Measurements from ENCODE around the gene PARP8.

Gene PARP8

DNA sequence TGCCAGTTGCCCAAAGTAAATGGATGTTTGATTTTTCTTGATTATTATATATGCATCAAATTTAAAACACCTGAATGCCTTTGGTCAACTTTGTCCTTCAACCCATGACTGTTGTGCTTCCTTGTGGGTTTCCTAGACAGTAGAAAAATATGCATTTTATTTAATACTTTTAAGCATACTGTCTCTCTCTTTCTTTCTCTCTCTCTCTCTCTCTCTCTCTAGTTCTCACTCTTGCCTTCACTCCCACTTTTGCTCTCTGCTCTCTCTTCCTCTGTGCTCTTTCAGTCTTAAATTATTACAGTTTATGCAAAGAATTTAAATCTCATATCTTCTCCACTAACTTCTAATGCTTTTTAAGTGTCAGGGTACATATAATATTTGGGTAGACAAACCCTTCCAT lies 173.0 kb downstream of the PARP8 start:
- Histone ChIP-seq H3K9ac (ENCODE audit: low read length) (no peak overlapping the region), H3K36me3 (ENCODE audit: insufficient read depth, low read length) (peaks cover 56% of the 10 kb centered on the region), H3K27me3 (ENCODE audit: insufficient read depth, low read length) (no peaks in the 10 kb centered on the region), H3F3A (ENCODE audit: insufficient read depth, low read length) (no peaks in the 10 kb centered on the region), H3K27ac (ENCODE audit: low read depth, low read length, poor library complexity, severe bottlenecking) (no peak overlapping the region), H3K4me2 (ENCODE audit: low read length) (no peak overlapping the region), H4K20me1 (ENCODE audit: insufficient read depth, low read length) (no peaks in the 10 kb centered on the region), H3K9me3 (ENCODE audit: low read length) (no peaks in the 10 kb centered on the region), H3K4me3 (ENCODE audit: low read depth, low read length, poor library complexity, severe bottlenecking) (no peak overlapping the region), H2AFZ (ENCODE audit: low read length) (no peak overlapping the region), H3K9me2 (ENCODE audit: low read depth, low read length) (no peaks in the 10 kb centered on the region), H3K4me1 (ENCODE audit: insufficient read depth, low read length, severe bottlenecking) (no peaks in the 10 kb centered on the region), H3K79me2 (ENCODE audit: insufficient read depth, low read length) (no peaks in the 10 kb centered on the region)
- TF ChIP-seq CTCF (IDR thresholded peaks at IDR 0.05; ENCODE audit: low read length) (no peak), EZH2 (IDR thresholded peaks at IDR 0.05; ENCODE audit: borderline replicate concordance, low read length) (no peak)

GRCh38 chr5:50843091-50843490 lies 176.7 kb downstream of the PARP8 start:
- no peak overlapping the region for H3K9ac ChIP-seq (ENCODE audit: low read length)
- no peaks in the 10 kb centered on the region for H3F3A ChIP-seq (ENCODE audit: insufficient read depth, low read length)
- no peaks in the 10 kb centered on the region for H3K9me3 ChIP-seq (ENCODE audit: low read length)
- no peaks in the 10 kb centered on the region for H3K9me2 ChIP-seq (ENCODE audit: low read depth, low read length)
- H3K27ac ChIP-seq (ENCODE audit: low read depth, low read length, poor library complexity, severe bottlenecking), result no peak overlapping the region
- peaks cover 30% of the 10 kb centered on the region for H3K36me3 ChIP-seq (ENCODE audit: insufficient read depth, low read length)
- H3K79me2 ChIP-seq (ENCODE audit: insufficient read depth, low read length), result no peaks in the 10 kb centered on the region
- no peak overlapping the region for H3K4me3 ChIP-seq (ENCODE audit: low read depth, low read length, poor library complexity, severe bottlenecking)
- H3K4me2 ChIP-seq (ENCODE audit: low read length), result no peak overlapping the region
- no peak for TF ChIP-seq CTCF (IDR thresholded peaks at IDR 0.05; ENCODE audit: low read length)
- TF ChIP-seq EZH2 (IDR thresholded peaks at IDR 0.05; ENCODE audit: borderline replicate concordance, low read length), result no peak
- no peaks in the 10 kb centered on the region for H3K27me3 ChIP-seq (ENCODE audit: insufficient read depth, low read length)
- no peak overlapping the region for H2AFZ ChIP-seq (ENCODE audit: low read length)
- H3K4me1 ChIP-seq (ENCODE audit: insufficient read depth, low read length, severe bottlenecking), result no peaks in the 10 kb centered on the region
- H4K20me1 ChIP-seq (ENCODE audit: insufficient read depth, low read length), result no peaks in the 10 kb centered on the region

DNA sequence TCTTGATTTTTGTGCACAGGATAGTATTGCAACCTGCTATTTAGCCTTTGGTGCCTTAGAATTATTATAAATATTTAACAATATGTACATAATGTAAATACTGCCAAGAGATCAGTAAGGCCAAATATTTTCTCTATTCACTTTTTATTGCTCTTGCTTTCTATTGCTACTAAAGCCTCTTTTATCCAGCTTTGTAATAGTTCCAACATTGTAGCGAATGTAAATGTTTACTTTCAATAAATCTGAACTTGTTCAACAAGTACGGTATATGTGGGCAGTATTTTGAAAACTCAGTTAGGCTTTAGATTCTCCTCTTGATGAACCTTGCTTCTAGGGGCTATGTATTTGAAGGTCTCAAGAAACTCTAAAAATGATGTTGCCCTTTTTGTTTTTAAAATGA lies 179.8 kb downstream of the PARP8 start:
- no peak overlapping the region for H3K4me3 ChIP-seq (ENCODE audit: low read depth, low read length, poor library complexity, severe bottlenecking)
- H3K4me2 ChIP-seq (ENCODE audit: low read length), result no peak overlapping the region
- no peak overlapping the region for H3K9ac ChIP-seq (ENCODE audit: low read length)
- no peaks in the 10 kb centered on the region for H3K79me2 ChIP-seq (ENCODE audit: insufficient read depth, low read length)
- no peaks in the 10 kb centered on the region for H3K4me1 ChIP-seq (ENCODE audit: insufficient read depth, low read length, severe bottlenecking)
- H3K9me2 ChIP-seq (ENCODE audit: low read depth, low read length), result no peaks in the 10 kb centered on the region
- H3F3A ChIP-seq (ENCODE audit: insufficient read depth, low read length), result no peaks in the 10 kb centered on the region
- H3K27ac ChIP-seq (ENCODE audit: low read depth, low read length, poor library complexity, severe bottlenecking), result no peak overlapping the region
- H3K36me3 ChIP-seq (ENCODE audit: insufficient read depth, low read length), result peaks cover 19% of the 10 kb centered on the region
- H2AFZ ChIP-seq (ENCODE audit: low read length), result no peak overlapping the region
- TF ChIP-seq EZH2 (IDR thresholded peaks at IDR 0.05; ENCODE audit: borderline replicate concordance, low read length) (no peak), CTCF (IDR thresholded peaks at IDR 0.05; ENCODE audit: low read length) (no peak)
- H3K9me3 ChIP-seq (ENCODE audit: low read length), result no peaks in the 10 kb centered on the region
- H4K20me1 ChIP-seq (ENCODE audit: insufficient read depth, low read length), result no peaks in the 10 kb centered on the region
- no peaks in the 10 kb centered on the region for H3K27me3 ChIP-seq (ENCODE audit: insufficient read depth, low read length)
